ENCODE measurements around the gene NAA30.

GRCh38 chr14:57378661-57379060 lies 11.7 kb upstream of the NAA30 start:
- TF ChIP-seq POLR2AphosphoS5 (IDR thresholded peaks at IDR 0.05; ENCODE audit: low read depth, low read length) (no peak), SIN3A (IDR thresholded peaks at IDR 0.05; ENCODE audit: borderline replicate concordance, insufficient read depth, low read length) (no peak), REST (IDR thresholded peaks at IDR 0.05; ENCODE audit: insufficient read depth in 1 of 2, low read depth in 2 of 2, low read length in 2 of 2) (no peak), TAF1 (IDR thresholded peaks at IDR 0.05; ENCODE audit: borderline replicate concordance, insufficient read depth, low read length) (no peak), FOXP2 (optimal IDR thresholded peaks at IDR 0.05; ENCODE audit: borderline replicate concordance, extremely low read depth, extremely low read length, insufficient read depth) (no peak)

All from PFSK-1 (cell line).